Measurements from ENCODE around the gene LAMA3. TPM values are rescaled to one million over a fixed set of nuclear protein-coding genes. Genes with fewer than 3 reads are reported as not detected.

LAMA3 gene
- total RNA-seq, 4 donors from 2014 or later = 16.9 to 57.5 (median 48.3) TPM

- no peak for TF ChIP-seq CTCF (IDR thresholded peaks at IDR 0.05)
- DNase-seq (ENCODE audit: low spot score) (no peak), ATAC-seq (ENCODE audit: low FRiP score) (no peak)
Measured at GRCh38 chr18:23932385-23933067, 243.3 kb downstream of the LAMA3 start.

GRCh38 chr18:23933407-23933806 lies 244.2 kb downstream of the LAMA3 start:
- TF ChIP-seq CTCF (IDR thresholded peaks at IDR 0.05) = no peak
- DNase-seq (ENCODE audit: low spot score) (no peak), ATAC-seq (ENCODE audit: low FRiP score) (no peak)

- DNase-seq (ENCODE audit: low spot score) = no peak
- no peak for ATAC-seq (ENCODE audit: low FRiP score)
- no peak for TF ChIP-seq CTCF (IDR thresholded peaks at IDR 0.05)
Measured at GRCh38 chr18:23934252-23934651, 245.0 kb downstream of the LAMA3 start.

GRCh38 chr18:23934863-23935262 lies 245.6 kb downstream of the LAMA3 start:
- no peak for TF ChIP-seq CTCF (IDR thresholded peaks at IDR 0.05)
- ATAC-seq (ENCODE audit: low FRiP score) = no peak
- DNase-seq (ENCODE audit: low spot score) = no peak

GRCh38 chr18:23935804-23936203 lies 246.6 kb downstream of the LAMA3 start:
- ATAC-seq (ENCODE audit: low FRiP score) (no peak), DNase-seq (ENCODE audit: low spot score) (no peak)
- no peak for TF ChIP-seq CTCF (IDR thresholded peaks at IDR 0.05)

- ATAC-seq (ENCODE audit: low FRiP score) (no peak), DNase-seq (ENCODE audit: low spot score) (no peak)
- TF ChIP-seq CTCF (IDR thresholded peaks at IDR 0.05) = no peak
Measured at GRCh38 chr18:23936381-23936958, 247.2 kb downstream of the LAMA3 start.

Data from omental fat pad (tissue), 4 donors.